22Rv1 (cell line): Measurements from ENCODE around the gene BCCIP.

Experiments
- H3K27ac ChIP-seq: fragments of 450-650 bp; 2 replicates; pipeline ENCODE4 v1.5.1; 2017
- ZFX ChIP-seq: fragments of 450-650 bp; IDR thresholded peaks from 2 replicates; pipeline ENCODE4 v1.6.1; 2017; ENCODE audit warnings: antibody characterized with exemption, borderline replicate concordance
- TF ChIP-seq, protein P1 (sequence below): fragments of 450-650 bp; IDR thresholded peaks from 2 replicates; pipeline ENCODE4 v1.5.1; 2017; ENCODE audit warnings: mild to moderate bottlenecking

The BCCIP gene

GRCh38 chr10:125815764-125816163 is 7.6 kb upstream of the BCCIP start:
- H3K27ac ChIP-seq, result no peak overlapping the region
- no peak for TF ChIP-seq ZFX
- TF ChIP-seq, protein P1, sequence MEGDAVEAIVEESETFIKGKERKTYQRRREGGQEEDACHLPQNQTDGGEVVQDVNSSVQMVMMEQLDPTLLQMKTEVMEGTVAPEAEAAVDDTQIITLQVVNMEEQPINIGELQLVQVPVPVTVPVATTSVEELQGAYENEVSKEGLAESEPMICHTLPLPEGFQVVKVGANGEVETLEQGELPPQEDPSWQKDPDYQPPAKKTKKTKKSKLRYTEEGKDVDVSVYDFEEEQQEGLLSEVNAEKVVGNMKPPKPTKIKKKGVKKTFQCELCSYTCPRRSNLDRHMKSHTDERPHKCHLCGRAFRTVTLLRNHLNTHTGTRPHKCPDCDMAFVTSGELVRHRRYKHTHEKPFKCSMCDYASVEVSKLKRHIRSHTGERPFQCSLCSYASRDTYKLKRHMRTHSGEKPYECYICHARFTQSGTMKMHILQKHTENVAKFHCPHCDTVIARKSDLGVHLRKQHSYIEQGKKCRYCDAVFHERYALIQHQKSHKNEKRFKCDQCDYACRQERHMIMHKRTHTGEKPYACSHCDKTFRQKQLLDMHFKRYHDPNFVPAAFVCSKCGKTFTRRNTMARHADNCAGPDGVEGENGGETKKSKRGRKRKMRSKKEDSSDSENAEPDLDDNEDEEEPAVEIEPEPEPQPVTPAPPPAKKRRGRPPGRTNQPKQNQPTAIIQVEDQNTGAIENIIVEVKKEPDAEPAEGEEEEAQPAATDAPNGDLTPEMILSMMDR, result no peak

- TF ChIP-seq, protein P1, result no peak
- TF ChIP-seq ZFX, result no peak
Measured at GRCh38 chr10:125816548-125816947, 6.8 kb upstream of the BCCIP start.

GRCh38 chr10:125817337-125817946 is 5.9 kb upstream of the BCCIP start:
- TF ChIP-seq, protein P1, result no peak
- no peak for TF ChIP-seq ZFX
- no peak overlapping the region for H3K27ac ChIP-seq

More at GRCh38 chr10:125816548-125816947, 6.8 kb upstream of the BCCIP start:
- H3K27ac ChIP-seq, result no peak overlapping the region

- no peak overlapping the region for H3K27ac ChIP-seq
- TF ChIP-seq ZFX, result no peak
- TF ChIP-seq, protein P1, result no peak
Measured at GRCh38 chr10:125820701-125821100, 2.6 kb upstream of the BCCIP start.

- TF ChIP-seq ZFX, result no peak
- TF ChIP-seq, protein P1, result no peak
- H3K27ac ChIP-seq, result peak overlapping the region; percentile 75
Measured at GRCh38 chr10:125823663-125824251, 411 bp downstream of the BCCIP start.

DNA sequence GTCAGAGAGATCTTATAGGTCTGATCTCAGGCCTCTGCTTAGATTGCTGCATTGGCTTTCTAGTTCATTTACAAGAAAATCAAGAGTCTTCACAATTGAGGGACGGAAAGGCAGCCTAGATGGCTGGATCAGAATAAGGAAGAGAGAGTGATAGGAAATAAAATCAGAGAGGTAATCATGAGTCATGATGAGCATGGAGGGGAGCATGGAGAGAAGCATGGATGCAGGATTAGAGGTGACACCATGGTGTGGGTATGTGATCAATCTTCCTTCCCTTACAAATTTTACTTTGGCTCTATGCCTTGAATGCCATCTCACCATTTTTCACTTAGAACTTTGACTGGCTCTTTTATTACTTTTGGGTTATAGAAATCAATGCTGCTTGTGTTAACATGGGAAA is 1.4 kb downstream of the BCCIP start:
- H3K27ac ChIP-seq, result no peak overlapping the region
- TF ChIP-seq, protein P1, result no peak
- no peak for TF ChIP-seq ZFX

GRCh38 chr10:125827133-125827532 is 3.8 kb downstream of the BCCIP start:
- TF ChIP-seq, protein P1, result no peak
- no peak overlapping the region for H3K27ac ChIP-seq
